ENCODE data around the gene UNC5A.

Gene UNC5A

DNA sequence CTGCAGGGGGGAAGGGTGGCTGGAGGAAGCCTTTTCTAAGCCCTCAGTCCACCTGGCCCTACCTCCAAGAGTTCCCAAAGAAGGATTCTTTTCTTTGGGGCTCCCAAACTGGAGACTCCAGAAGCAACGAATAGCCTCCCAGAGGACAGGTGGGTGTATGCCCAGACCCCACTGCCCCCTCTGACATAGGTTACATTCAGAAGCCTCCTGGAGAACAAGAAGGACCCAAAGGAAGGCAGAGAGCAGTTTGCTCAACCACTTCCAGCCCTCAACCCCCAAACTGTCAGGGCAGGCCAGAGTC, 78.5 kb downstream of the UNC5A start:
- no peak overlapping the region for H3K4me3 ChIP-seq (ENCODE audit: low read depth, low read length)
- TF ChIP-seq CTCF (IDR thresholded peaks at IDR 0.05; ENCODE audit: control insufficient read depth, extremely low read depth, insufficient read depth), result no peak

DNA sequence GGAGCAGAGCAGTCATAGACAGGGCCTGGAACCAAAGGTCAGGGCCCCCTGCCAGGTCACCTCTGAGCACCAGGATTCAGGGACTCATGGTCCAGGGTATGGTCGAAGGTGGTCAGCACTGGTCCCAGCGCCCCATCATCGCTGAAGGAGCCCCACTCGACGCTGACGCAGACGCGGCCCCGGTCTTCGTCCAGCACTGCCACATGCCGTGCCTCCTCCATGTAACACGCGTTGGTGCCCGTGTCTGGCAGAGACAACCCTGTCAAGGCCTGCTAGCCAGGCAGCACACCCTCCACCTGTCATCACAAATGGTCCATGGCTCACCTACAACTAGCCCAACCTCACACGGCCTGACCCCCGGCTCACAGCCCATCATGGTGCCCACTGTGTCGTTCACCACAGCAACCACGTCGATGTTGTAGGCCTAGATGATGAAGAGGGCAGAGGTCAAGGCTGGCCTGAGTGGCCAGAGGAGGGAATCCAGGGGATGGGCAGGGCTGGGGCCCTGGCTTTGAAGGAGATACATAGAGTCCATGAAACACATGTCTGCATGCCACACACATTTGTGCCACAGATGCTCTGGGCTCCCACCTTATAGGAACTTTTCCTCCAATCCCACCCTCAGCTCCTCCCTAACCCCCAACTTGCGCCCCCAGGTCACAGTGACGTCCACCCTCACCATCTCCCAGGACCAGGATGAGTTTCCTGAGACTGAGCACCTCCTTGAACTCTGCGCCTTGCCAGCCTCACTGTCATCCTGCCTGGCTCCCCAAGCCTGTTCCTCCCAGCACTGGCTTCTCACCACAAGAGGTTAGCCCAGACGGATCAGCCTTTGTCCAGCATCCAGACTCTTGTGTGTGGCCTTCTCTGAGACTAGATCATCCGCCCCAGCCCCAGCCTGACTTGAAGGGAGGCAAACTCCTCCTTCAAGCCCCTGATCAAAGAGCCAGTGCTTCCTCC, 79.2 kb downstream of the UNC5A start:
- DNase-seq (ENCODE audit: low read depth), result no peak
- no peak for TF ChIP-seq CTCF (IDR thresholded peaks at IDR 0.05; ENCODE audit: control insufficient read depth, extremely low read depth, insufficient read depth)
- H3K4me3 ChIP-seq (ENCODE audit: low read depth, low read length), result no peak overlapping the region

More for the DNA sequence above, 78.5 kb downstream of the UNC5A start:
- no peak for DNase-seq (ENCODE audit: low read depth)

GRCh38 chr5:176890455-176891330, 80.3 kb downstream of the UNC5A start:
- H3K4me3 ChIP-seq (ENCODE audit: low read depth, low read length), result no peak overlapping the region
- TF ChIP-seq CTCF (IDR thresholded peaks at IDR 0.05; ENCODE audit: control insufficient read depth, extremely low read depth, insufficient read depth), result no peak
- DNase-seq (ENCODE audit: low read depth), result no peak

DNA sequence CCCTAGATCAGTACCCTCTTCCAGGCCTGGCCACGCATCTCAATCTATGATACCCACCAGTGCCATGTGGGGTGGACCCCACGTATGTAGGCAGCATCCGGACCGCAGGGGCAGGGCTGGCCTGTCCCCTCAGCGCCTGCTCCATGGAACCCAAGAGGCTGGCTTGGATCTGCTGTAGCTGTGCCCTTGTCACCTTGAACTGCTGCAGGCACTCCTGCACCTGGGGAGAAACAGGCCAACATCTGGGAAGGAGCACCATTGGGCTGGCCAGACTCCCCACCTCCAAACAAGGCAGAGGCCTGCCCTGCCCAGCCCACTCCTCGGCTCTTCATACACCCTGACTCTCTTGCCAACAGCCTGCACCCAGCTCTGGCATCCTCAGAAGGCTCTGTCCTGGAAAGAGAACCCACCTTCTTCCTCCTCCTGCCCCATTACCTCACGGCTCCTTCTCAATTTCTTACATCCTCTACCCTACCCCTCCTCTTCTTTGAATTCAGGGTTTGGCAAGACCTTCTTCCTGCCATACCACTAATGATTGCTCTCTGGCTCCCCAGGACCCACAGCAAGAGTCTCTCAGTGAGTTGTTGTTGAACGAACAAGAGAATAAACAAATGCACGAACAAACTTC, 81.1 kb downstream of the UNC5A start:
- no peak overlapping the region for H3K4me3 ChIP-seq (ENCODE audit: low read depth, low read length)
- no peak for TF ChIP-seq CTCF (IDR thresholded peaks at IDR 0.05; ENCODE audit: control insufficient read depth, extremely low read depth, insufficient read depth)
- no peak for DNase-seq (ENCODE audit: low read depth)

DNA sequence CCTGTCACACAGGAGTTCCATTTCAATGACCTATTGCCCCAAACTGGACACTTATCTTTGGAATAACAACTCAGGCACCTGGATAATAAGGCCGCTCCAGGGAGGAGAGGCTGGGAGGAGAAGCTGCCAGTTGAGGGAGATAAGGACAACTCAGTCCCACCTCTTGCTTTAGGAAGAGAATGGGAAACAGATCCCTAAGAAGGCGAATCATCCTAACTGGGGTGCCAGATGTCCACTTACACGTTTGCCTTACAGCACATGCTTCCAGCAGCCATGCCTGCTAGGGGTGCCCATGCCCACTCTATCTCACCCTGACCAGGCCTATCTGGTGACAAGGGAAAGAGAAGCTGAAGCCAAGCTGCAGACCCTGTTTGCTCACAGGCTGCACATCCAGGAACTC, 82.3 kb downstream of the UNC5A start:
- H3K4me3 ChIP-seq (ENCODE audit: low read depth, low read length), result no peak overlapping the region
- TF ChIP-seq CTCF (IDR thresholded peaks at IDR 0.05; ENCODE audit: control insufficient read depth, extremely low read depth, insufficient read depth), result no peak
- DNase-seq (ENCODE audit: low read depth), result no peak

GRCh38 chr5:176894298-176894697, 83.9 kb downstream of the UNC5A start:
- H3K4me3 ChIP-seq (ENCODE audit: low read depth, low read length), result no peak overlapping the region
- TF ChIP-seq CTCF (IDR thresholded peaks at IDR 0.05; ENCODE audit: control insufficient read depth, extremely low read depth, insufficient read depth), result no peak
- no peak for DNase-seq (ENCODE audit: low read depth)

All from LNCaP clone FGC (cell line).